NCI-H128 (cell line): ENCODE measurements around the gene SOX6.
A peak's percentile ranks its signal among the peaks of the same experiment; 100 is the strongest.

Experiments
- DNase-seq: peaks from one replicate; lab custom pipeline; 2025; ENCODE audit not compliant: unreplicated experiment; lab: John Stamatoyannopoulos, UW

The SOX6 gene

GRCh38 chr11:16365581-16366228 is 9.4 kb upstream of the SOX6 start:
- DNase-seq = peak; percentile 26

GRCh38 chr11:16364254-16364653 is 7.9 kb upstream of the SOX6 start:
- DNase-seq = no peak

- DNase-seq = no peak
Measured at GRCh38 chr11:16363706-16364105, 7.4 kb upstream of the SOX6 start.

- DNase-seq = no peak
Measured at GRCh38 chr11:16361108-16361865, 4.9 kb upstream of the SOX6 start.

- DNase-seq = no peak
Measured at GRCh38 chr11:16359369-16359768, 3.0 kb upstream of the SOX6 start.

GRCh38 chr11:16358726-16359125 is 2.4 kb upstream of the SOX6 start:
- no peak for DNase-seq

- DNase-seq = no peak
Measured at GRCh38 chr11:16357775-16358174, 1.4 kb upstream of the SOX6 start.

GRCh38 chr11:16356761-16357393 is 531 bp upstream of the SOX6 start:
- DNase-seq = no peak

GRCh38 chr11:16352707-16353106 is 3.6 kb downstream of the SOX6 start:
- no peak for DNase-seq

GRCh38 chr11:16350125-16350524 is 6.2 kb downstream of the SOX6 start:
- DNase-seq = no peak

- no peak for DNase-seq
Measured at GRCh38 chr11:16347928-16348685, 8.2 kb downstream of the SOX6 start.

- no peak for DNase-seq
Measured at GRCh38 chr11:16346975-16347374, 9.4 kb downstream of the SOX6 start.

GRCh38 chr11:16341853-16342252 is 14.5 kb downstream of the SOX6 start:
- no peak for DNase-seq

GRCh38 chr11:16338393-16338792 is 18.0 kb downstream of the SOX6 start:
- no peak for DNase-seq

- DNase-seq = no peak
Measured at GRCh38 chr11:16337421-16338213, 18.7 kb downstream of the SOX6 start.

- DNase-seq = no peak
Measured at GRCh38 chr11:16336721-16337120, 19.6 kb downstream of the SOX6 start.

GRCh38 chr11:16336204-16336603 is 20.1 kb downstream of the SOX6 start:
- no peak for DNase-seq

- DNase-seq = no peak
Measured at GRCh38 chr11:16335236-16335962, 20.9 kb downstream of the SOX6 start.

GRCh38 chr11:16326679-16327297 is 29.6 kb downstream of the SOX6 start:
- no peak for DNase-seq

GRCh38 chr11:16322190-16322589 is 34.2 kb downstream of the SOX6 start:
- DNase-seq = no peak
